GM13976 (cell line): ENCODE data around the gene BCL2L2.
A peak's percentile ranks its signal among the peaks of the same experiment; 100 is the strongest.

ENCODE experiments used
- DNase-seq: peaks from one replicate; pipeline ENCODE4 v3.0.0; 2012; ENCODE audit warnings: low spot score
- CTCF ChIP-seq: IDR thresholded peaks from 2 replicates; pipeline ENCODE4 v1.5.1; 2012; ENCODE audit warnings: borderline replicate concordance, mild to moderate bottlenecking; ENCODE audit not compliant: insufficient read depth; ENCODE audit errors: extremely low read depth, missing control alignments, control extremely low read depth
- in situ Hi-C: fragments of 300-500 bp; cut with MboI; formaldehyde crosslinking; loops from one replicate; pipeline ENCODE4 v1.12.0; 2022; ENCODE audit warnings: low sequenced_read_pairs, mixed read lengths, inconsistent platforms; ENCODE audit not compliant: unreplicated experiment

The BCL2L2 gene

GRCh38 chr14:23320584-23321571, 14.2 kb downstream of the BCL2L2 start, which contains the start of gene PABPN1:
TSS of gene PABPN1 (plus strand) at chr14:23321457. CDS start at chr14:23321470, 13 bp downstream.
- peak; percentile 96 for DNase-seq
- no peak for TF ChIP-seq CTCF
- in situ Hi-C loops, result no loop called here

GRCh38 chr14:23321572-23322547, 15.2 kb downstream of the BCL2L2 start:
- in situ Hi-C loops, result no loop called here
- DNase-seq, result peak; percentile 56
- TF ChIP-seq CTCF, result no peak

- no peak for DNase-seq
- in situ Hi-C loops, result no loop called here
- no peak for TF ChIP-seq CTCF
These were observed 16.2 kb downstream of the BCL2L2 start for GRCh38 chr14:23322568-23323517.

GRCh38 chr14:23323838-23324454, 17.3 kb downstream of the BCL2L2 start:
- TF ChIP-seq CTCF, result no peak
- DNase-seq, result no peak
- in situ Hi-C loops, result no loop called here

- no peak for TF ChIP-seq CTCF
- DNase-seq, result no peak
- in situ Hi-C loops, result no loop called here
These were observed 17.8 kb downstream of the BCL2L2 start for GRCh38 chr14:23324455-23324846.
